Uterus (tissue), 4 donors: Measurements from ENCODE around the gene ZNF674. TPM values are rescaled to one million over a fixed set of nuclear protein-coding genes. Genes with fewer than 3 reads are reported as not detected.

Experiments used
- DNase-seq, 2 donors: peaks; one replicate each; pipeline ENCODE4 v3.0.0-alpha.2; 2019 to 2020
- H3K27ac ChIP-seq, 2 donors: fragments of 200-600 bp; sonication (generic); 1 replicate in 1 of 2; 2 replicates in 1 of 2; pipeline ENCODE4 v1.5.1; 2016 to 2018
- H3K27me3 ChIP-seq, 2 donors: fragments of 200-600 bp; sonication (generic); one replicate each; pipeline ENCODE4 v1.5.1; 2018 to 2019; ENCODE audit warnings: control low read depth in 1 of 2
- H3K36me3 ChIP-seq, 2 donors: fragments of 200-600 bp; sonication (generic); one replicate each; pipeline ENCODE4 v1.5.1; 2019; ENCODE audit warnings: control low read depth in 1 of 2
- H3K4me1 ChIP-seq, 2 donors: fragments of 200-600 bp; sonication (generic); one replicate each; pipeline ENCODE4 v1.5.1; 2018 to 2019; ENCODE audit warnings: control low read depth in 1 of 2
- H3K4me3 ChIP-seq, 2 donors: fragments of 200-600 bp; sonication (generic); 1 replicate in 1 of 2; 2 replicates in 1 of 2; pipeline ENCODE4 v1.5.1; 2018 to 2019; ENCODE audit warnings: mild to moderate bottlenecking in 1 of 2
- H3K9me3 ChIP-seq, 2 donors: fragments of 200-600 bp; sonication (generic); one replicate each; pipeline ENCODE4 v1.5.1; 2019; ENCODE audit warnings: control low read depth in 1 of 2
- POLR2A ChIP-seq, 2 donors: fragments of 450-650 bp; IDR thresholded peaks; one replicate each; pipeline ENCODE4 v1.6.1; 2016; ENCODE audit warnings: antibody characterized with exemption in 2 of 2, mild to moderate bottlenecking in 1 of 2, moderate library complexity in 1 of 2
- intact Hi-C: fragments of 100-400 bp; cut with DNase I; formaldehyde crosslinking; loops from one replicate; pipeline ENCODE4 v1.15.1; 2023; ENCODE audit warnings: low total_unique reads
- total RNA-seq, 4 donors: library from RNA; depleted of rRNA in 3 of 4; stranded (reverse); fragments of >200 nt in 3 of 4; gene quantifications; one replicate each; pipeline versions ENCODE4 v1.1.0 to v1.2.4, GENCODE V29; 2014 to 2023
- TF ChIP-seq, protein P1 (sequence below), 4 experiments: fragments of 200-600 bp in 2 of 4; fragments of 450-650 bp in 2 of 4; sonication (generic) in 2 of 4; IDR thresholded peaks; one replicate each; pipeline ENCODE4 v1.5.1; 2016 to 2019; ENCODE audit warnings: antibody characterized with exemption in 4 of 4, mild to moderate bottlenecking in 2 of 4, moderate library complexity in 1 of 4
- donor health status: DM: yes; HTN: yes; CAD: no.

The ZNF674 gene
- 1 to 10 TPM; 1.2 to 7.8 (median 5.3) TPM for total RNA-seq

DNA sequence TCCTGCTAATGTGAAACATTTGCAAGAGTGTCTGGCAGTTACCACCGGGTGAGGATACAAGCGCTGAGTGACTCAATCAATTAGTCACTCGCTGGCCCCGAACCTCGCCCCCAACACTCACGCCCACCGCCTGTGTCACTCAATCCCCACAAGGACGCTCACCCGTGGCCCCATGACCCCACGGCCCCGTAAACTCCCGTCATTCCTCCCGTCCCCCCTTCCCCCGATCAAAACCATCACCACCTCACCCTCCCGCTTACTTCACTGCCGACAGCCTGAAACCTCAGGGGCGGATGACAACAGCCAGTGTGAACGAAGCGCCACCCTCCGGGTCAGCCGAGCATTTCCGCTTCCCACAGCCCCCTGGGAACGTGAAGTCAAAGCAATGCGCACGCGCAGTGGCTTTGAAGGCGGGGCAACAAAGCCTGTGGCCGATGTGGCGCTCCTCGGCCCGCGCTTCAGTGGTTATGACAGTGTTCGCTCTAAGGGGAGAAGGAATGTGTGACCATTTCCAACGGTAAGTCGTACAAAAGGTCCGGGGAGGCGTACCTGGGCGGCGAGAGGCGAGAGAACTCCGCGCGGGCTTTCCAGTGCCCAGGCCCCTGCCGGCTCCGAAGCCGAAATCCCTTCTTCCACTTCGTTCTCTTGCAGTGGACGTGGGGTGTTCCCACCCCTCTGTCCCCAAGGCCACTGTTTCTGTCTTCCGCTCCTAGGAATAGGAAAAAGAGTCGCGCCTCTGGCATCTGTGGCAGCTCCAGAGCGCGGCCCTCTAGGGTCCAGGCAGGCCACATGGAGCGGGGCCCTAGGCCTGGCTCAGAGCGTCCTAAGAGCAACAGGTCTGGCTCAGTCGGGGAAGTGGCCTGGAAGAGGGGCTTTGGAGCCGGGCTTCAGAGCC, at the start of gene ZNF674:
ZNF674 (minus strand) TSS at position 311 of the 895 bp plus-strand sequence. CDS start 3,334 bp downstream, outside the sequence.
- Histone ChIP-seq H3K27ac (peak within 1 kb of the TSS; percentile 76 to 79), H3K27me3 (no peaks in the 10 kb centered on the region), H3K4me3 (peak within 1 kb of the TSS; percentile 53 to 62), H3K36me3 (no peaks in the 10 kb centered on the region), H3K4me1 (no peaks in the 10 kb centered on the region), H3K9me3 (no peaks in the 10 kb centered on the region)
- TF ChIP-seq, protein P1, sequence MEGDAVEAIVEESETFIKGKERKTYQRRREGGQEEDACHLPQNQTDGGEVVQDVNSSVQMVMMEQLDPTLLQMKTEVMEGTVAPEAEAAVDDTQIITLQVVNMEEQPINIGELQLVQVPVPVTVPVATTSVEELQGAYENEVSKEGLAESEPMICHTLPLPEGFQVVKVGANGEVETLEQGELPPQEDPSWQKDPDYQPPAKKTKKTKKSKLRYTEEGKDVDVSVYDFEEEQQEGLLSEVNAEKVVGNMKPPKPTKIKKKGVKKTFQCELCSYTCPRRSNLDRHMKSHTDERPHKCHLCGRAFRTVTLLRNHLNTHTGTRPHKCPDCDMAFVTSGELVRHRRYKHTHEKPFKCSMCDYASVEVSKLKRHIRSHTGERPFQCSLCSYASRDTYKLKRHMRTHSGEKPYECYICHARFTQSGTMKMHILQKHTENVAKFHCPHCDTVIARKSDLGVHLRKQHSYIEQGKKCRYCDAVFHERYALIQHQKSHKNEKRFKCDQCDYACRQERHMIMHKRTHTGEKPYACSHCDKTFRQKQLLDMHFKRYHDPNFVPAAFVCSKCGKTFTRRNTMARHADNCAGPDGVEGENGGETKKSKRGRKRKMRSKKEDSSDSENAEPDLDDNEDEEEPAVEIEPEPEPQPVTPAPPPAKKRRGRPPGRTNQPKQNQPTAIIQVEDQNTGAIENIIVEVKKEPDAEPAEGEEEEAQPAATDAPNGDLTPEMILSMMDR (IDR thresholded peaks at IDR 0.05): peak in 3 of 4 experiments; percentile 36 to 48 (median 37)
- peak; percentile 57 to 64 for TF ChIP-seq POLR2A (IDR thresholded peaks at IDR 0.05)
- DNase-seq: peak; percentile 91
- intact Hi-C loops: no loop called here

DNA sequence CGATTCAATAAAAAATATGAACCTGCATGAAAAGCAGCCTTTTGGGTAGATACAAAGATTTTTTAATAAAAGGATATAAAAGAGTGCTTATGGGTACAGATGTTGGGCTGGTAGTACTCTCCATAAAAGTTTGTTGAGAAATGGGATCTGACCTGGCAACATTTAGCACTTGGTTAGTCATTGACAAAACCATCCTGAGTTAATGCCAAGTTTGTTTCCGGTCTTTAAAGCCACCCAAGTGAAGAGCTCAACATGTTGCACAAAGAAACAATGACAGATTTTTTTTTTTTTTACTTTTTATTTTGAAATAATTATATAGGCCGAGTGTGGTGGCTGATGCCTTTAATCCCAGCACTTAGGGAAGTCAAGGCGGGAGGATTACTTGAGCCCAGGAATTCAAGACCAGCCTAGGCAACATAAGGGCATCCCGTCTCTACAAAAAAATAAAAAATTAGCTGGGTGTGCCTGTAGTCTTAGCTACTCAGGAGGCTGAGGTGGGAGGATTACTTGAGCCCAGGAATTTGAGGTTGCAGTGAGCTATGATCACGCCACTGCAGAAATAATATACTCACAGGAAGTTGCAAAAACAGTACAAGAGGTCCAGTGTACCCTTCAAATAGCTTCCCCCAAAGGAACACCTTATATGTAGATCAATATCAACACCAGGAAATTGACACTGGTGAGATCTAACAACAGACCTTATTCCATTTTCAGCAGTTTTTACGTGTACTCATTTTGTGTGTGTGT, 44.9 kb upstream of the ZNF674 start:
- Histone ChIP-seq H3K27me3 (no peaks in the 10 kb centered on the region), H3K4me1 (no peaks in the 10 kb centered on the region), H3K4me3 (no peak overlapping the region), H3K36me3 (no peaks in the 10 kb centered on the region), H3K9me3 (no peaks in the 10 kb centered on the region), H3K27ac (no peak overlapping the region)
- no peak for TF ChIP-seq POLR2A (IDR thresholded peaks at IDR 0.05)
- TF ChIP-seq, protein P1 (IDR thresholded peaks at IDR 0.05): no peak
- DNase-seq: no peak
- intact Hi-C loops: no loop called here

DNA sequence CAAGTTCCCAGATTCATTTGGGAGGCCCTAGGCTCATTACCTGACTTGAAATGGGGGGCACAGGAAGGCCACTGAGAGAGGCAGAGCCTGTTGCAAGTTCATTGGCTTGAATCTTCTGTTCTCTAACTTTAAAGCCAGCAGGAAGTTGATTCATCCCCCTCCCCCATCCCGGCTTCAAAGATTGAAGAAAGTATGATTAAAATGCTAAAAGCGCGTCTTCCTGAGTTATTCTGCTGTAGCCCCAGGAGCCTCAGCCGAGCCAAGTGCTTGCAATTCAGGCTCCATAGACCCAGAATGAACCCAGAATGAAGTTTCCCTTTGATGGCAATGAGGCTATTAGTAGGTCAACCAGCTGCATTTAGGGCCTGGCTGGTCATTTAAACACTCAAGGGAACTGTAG, 43.0 kb upstream of the ZNF674 start:
- TF ChIP-seq, protein P1 (IDR thresholded peaks at IDR 0.05): no peak
- TF ChIP-seq POLR2A (IDR thresholded peaks at IDR 0.05): no peak
- intact Hi-C loops: no loop called here
- Histone ChIP-seq H3K27ac (peak overlapping the region; percentile 28 to 39), H3K36me3 (no peaks in the 10 kb centered on the region), H3K4me3 (no peak overlapping the region), H3K9me3 (no peaks in the 10 kb centered on the region), H3K4me1 (no peaks in the 10 kb centered on the region), H3K27me3 (no peaks in the 10 kb centered on the region)
- peak; percentile 36 to 58 for DNase-seq

DNA sequence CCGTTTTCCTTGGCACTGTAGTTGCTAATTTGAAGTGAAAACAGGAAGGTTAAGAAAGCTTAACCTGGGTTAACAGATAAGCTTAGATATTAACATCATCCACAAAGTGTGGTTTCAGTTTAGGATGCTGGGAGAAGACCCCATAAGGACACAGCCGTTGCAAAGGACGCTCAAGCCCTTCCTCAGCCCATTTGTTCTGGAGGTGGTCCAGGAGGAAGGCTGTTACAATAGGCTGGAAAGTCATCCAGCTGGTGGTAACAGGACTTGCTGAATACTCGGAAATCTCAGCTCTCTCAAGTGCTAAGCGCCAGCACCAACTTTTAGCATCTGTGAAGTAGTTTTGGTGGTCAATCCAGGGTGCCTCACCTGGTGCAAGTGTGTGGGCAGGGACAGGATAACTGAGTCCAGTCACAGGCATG, 42.5 kb upstream of the ZNF674 start:
- Histone ChIP-seq H3K9me3 (no peaks in the 10 kb centered on the region), H3K4me3 (no peak overlapping the region), H3K27me3 (no peaks in the 10 kb centered on the region), H3K4me1 (no peaks in the 10 kb centered on the region), H3K27ac (peak overlapping the region; percentile 28 to 39), H3K36me3 (no peaks in the 10 kb centered on the region)
- no peak for DNase-seq
- no peak for TF ChIP-seq POLR2A (IDR thresholded peaks at IDR 0.05)
- intact Hi-C loops: no loop called here

DNA sequence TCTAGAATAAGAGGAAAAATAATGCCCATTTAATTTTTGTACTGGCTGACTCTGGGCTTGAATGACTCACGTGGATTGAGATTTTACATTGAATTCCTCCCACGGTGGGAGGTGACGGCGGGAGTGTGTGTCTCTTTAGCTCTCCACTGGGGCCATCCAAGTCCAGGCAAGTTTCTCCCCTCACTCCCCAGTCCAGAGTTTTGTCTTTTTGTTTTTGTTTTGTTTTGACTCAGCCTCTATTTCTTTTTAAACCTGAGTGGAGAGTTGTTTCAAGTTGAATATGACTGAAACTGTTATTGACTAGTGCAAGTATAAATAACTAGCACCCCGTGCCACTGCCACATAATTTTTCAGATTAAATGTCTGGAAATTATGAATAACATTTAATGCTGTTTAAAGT, 41.9 kb upstream of the ZNF674 start:
- intact Hi-C loops: no loop called here
- H3K4me1 ChIP-seq: no peaks in the 10 kb centered on the region
- peak overlapping the region; percentile 28 to 39 for H3K27ac ChIP-seq
- H3K27me3 ChIP-seq: no peaks in the 10 kb centered on the region
- no peaks in the 10 kb centered on the region for H3K9me3 ChIP-seq
- TF ChIP-seq, protein P1 (IDR thresholded peaks at IDR 0.05): no peak
- TF ChIP-seq POLR2A (IDR thresholded peaks at IDR 0.05): no peak
- H3K36me3 ChIP-seq: no peaks in the 10 kb centered on the region
- DNase-seq: peak in 1 of 2 donors; percentile 31
- H3K4me3 ChIP-seq: no peak overlapping the region
